Measurements from ENCODE around the gene MAGEB10. TPM values are rescaled to one million over a fixed set of nuclear protein-coding genes. Genes with fewer than 3 reads are reported as not detected.
"Not testable (repeated sequence)": the region's sequence is repeated elsewhere in the genome, so short reads cannot be mapped to it uniquely, and the experiment has no call there.

MAGEB10 gene
- total RNA-seq, 1 donor from 2014 or later = not detected

GRCh38 chrX:27797575-27797974 lies 10.2 kb upstream of the MAGEB10 start:
- DNase-seq (ENCODE audit: extremely low spot score, unreplicated experiment) = no peak
- TF ChIP-seq CTCF (conservative IDR thresholded peaks at IDR 0.05) = no peak
- H3K36me3 Mint-ChIP-seq = no peaks in the 10 kb centered on the region
- H3K4me3 Mint-ChIP-seq = no peak overlapping the region
- no peaks in the 10 kb centered on the region for H3K9me3 Mint-ChIP-seq
- no peaks in the 10 kb centered on the region for H3K4me1 Mint-ChIP-seq (ENCODE audit: unreplicated experiment)
- no peak overlapping the region for H3K27ac Mint-ChIP-seq
- no peaks in the 10 kb centered on the region for H3K27me3 Mint-ChIP-seq

- DNase-seq (ENCODE audit: extremely low spot score, unreplicated experiment) = no peak
- no peaks in the 10 kb centered on the region for H3K36me3 Mint-ChIP-seq
- H3K27ac Mint-ChIP-seq = no peak overlapping the region
- H3K4me3 Mint-ChIP-seq = no peak overlapping the region
- no peaks in the 10 kb centered on the region for H3K27me3 Mint-ChIP-seq
- no peaks in the 10 kb centered on the region for H3K4me1 Mint-ChIP-seq (ENCODE audit: unreplicated experiment)
- no peak for TF ChIP-seq CTCF (conservative IDR thresholded peaks at IDR 0.05)
- H3K9me3 Mint-ChIP-seq = no peaks in the 10 kb centered on the region
Measured at GRCh38 chrX:27808226-27808625, 436 bp downstream of the MAGEB10 start.

- DNase-seq (ENCODE audit: extremely low spot score, unreplicated experiment); H3K9me3 Mint-ChIP-seq; H3K4me3 Mint-ChIP-seq; H3K36me3 Mint-ChIP-seq; H3K27me3 Mint-ChIP-seq; H3K27ac Mint-ChIP-seq; H3K4me1 Mint-ChIP-seq (ENCODE audit: unreplicated experiment): not testable (repeated sequence)
Measured at GRCh38 chrX:27808991-27809859, 1.4 kb downstream of the MAGEB10 start.

- H3K4me1 Mint-ChIP-seq (ENCODE audit: unreplicated experiment) = no peaks in the 10 kb centered on the region
- H3K4me3 Mint-ChIP-seq = no peak overlapping the region
- H3K27ac Mint-ChIP-seq = no peak overlapping the region
- DNase-seq (ENCODE audit: extremely low spot score, unreplicated experiment) = no peak
- H3K27me3 Mint-ChIP-seq = no peaks in the 10 kb centered on the region
- no peak for TF ChIP-seq CTCF (conservative IDR thresholded peaks at IDR 0.05)
- no peaks in the 10 kb centered on the region for H3K36me3 Mint-ChIP-seq
- no peaks in the 10 kb centered on the region for H3K9me3 Mint-ChIP-seq
Measured at GRCh38 chrX:27815209-27815608, 7.4 kb downstream of the MAGEB10 start.

GRCh38 chrX:27823812-27824211 lies 16.0 kb downstream of the MAGEB10 start:
- H3K4me1 Mint-ChIP-seq (ENCODE audit: unreplicated experiment) = no peaks in the 10 kb centered on the region
- H3K27ac Mint-ChIP-seq = no peak overlapping the region
- no peak for DNase-seq (ENCODE audit: extremely low spot score, unreplicated experiment)
- H3K9me3 Mint-ChIP-seq = peaks cover 6% of the 10 kb centered on the region
- H3K4me3 Mint-ChIP-seq = no peak overlapping the region
- H3K36me3 Mint-ChIP-seq = no peaks in the 10 kb centered on the region
- TF ChIP-seq CTCF (conservative IDR thresholded peaks at IDR 0.05) = no peak
- no peaks in the 10 kb centered on the region for H3K27me3 Mint-ChIP-seq

GRCh38 chrX:27838185-27838584 lies 30.4 kb downstream of the MAGEB10 start:
- H3K27me3 Mint-ChIP-seq = no peaks in the 10 kb centered on the region
- H3K36me3 Mint-ChIP-seq = no peaks in the 10 kb centered on the region
- no peak overlapping the region for H3K4me3 Mint-ChIP-seq
- no peaks in the 10 kb centered on the region for H3K4me1 Mint-ChIP-seq (ENCODE audit: unreplicated experiment)
- no peak for DNase-seq (ENCODE audit: extremely low spot score, unreplicated experiment)
- no peak overlapping the region for H3K27ac Mint-ChIP-seq
- H3K9me3 Mint-ChIP-seq = no peaks in the 10 kb centered on the region
- TF ChIP-seq CTCF (conservative IDR thresholded peaks at IDR 0.05) = no peak
